ENCODE results near the gene BANF1. TPM values are rescaled to one million over a fixed set of nuclear protein-coding genes. Genes with fewer than 3 reads are reported as not detected.

Gene BANF1
- total and polyA plus RNA-seq, 2 of the 13 experiments (the other 11 are each of a cell fraction or from before 2014, with no cell fraction given), result 40.5 to 86.5 TPM

DNA sequence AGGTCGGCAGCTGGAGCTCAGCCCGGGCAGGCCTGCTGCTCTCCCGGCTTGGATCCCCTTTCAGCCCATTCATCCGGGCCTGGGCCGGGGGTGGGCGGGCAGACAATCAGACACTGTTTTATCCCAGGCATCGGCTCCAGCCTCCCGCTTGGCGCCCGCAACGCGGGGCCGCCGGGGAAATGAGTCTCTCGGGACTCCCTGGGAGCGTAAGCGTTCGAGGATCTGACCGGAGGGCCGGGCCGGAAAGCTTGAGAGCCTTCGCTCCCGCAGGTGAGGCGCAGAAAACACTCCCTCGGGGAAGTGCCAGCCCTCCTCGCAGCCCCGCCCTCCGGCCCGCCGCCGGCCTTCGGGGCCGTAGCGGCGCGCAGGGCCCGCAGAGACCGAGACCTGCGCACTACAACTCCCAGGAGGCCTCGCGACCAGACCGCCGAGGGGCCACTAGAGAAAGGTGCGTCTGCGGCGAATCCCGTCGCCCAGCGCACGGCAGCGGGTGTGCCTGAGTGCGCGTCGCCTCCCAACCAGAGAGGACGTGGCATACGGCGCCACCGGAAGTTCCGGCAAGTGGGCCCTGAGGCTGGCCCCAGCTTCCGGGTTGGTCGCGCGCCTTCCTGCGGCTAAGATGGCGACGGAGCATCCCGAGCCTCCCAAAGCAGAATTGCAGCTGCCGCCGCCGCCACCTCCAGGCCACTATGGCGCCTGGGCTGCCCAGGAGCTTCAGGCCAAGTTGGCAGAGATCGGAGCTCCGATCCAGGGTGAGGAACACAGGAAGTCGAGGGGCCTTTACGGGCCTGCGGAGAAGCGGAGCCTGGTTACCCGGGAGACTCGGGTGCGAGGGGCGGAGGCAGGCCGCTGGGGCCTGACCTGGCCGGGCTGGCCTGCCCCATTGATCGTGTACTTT, 49.7 kb downstream of the BANF1 start, which contains the start of gene SF3B2 (continued):
- TF ChIP-seq, protein P1, sequence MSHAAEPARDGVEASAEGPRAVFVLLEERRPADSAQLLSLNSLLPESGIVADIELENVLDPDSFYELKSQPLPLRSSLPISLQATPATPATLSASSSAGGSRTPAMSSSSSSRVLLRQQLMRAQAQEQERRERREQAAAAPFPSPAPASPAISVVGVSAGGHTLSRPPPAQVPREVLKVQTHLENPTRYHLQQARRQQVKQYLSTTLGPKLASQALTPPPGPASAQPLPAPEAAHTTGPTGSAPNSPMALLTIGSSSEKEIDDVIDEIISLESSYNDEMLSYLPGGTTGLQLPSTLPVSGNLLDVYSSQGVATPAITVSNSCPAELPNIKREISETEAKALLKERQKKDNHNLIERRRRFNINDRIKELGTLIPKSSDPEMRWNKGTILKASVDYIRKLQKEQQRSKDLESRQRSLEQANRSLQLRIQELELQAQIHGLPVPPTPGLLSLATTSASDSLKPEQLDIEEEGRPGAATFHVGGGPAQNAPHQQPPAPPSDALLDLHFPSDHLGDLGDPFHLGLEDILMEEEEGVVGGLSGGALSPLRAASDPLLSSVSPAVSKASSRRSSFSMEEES (CRISPR knock-in tag; IDR thresholded peaks at IDR 0.05), result 0 out of 2 replicates have a peak, but pooled peaks have one; percentile 33
- no peak for TF ChIP-seq ZNF800 (CRISPR knock-in tag; IDR thresholded peaks at IDR 0.05)
- TF ChIP-seq GFI1 (CRISPR knock-in tag; IDR thresholded peaks at IDR 0.05; ENCODE audit: borderline replicate concordance), result peak; percentile 78
- TF ChIP-seq, protein P2, sequence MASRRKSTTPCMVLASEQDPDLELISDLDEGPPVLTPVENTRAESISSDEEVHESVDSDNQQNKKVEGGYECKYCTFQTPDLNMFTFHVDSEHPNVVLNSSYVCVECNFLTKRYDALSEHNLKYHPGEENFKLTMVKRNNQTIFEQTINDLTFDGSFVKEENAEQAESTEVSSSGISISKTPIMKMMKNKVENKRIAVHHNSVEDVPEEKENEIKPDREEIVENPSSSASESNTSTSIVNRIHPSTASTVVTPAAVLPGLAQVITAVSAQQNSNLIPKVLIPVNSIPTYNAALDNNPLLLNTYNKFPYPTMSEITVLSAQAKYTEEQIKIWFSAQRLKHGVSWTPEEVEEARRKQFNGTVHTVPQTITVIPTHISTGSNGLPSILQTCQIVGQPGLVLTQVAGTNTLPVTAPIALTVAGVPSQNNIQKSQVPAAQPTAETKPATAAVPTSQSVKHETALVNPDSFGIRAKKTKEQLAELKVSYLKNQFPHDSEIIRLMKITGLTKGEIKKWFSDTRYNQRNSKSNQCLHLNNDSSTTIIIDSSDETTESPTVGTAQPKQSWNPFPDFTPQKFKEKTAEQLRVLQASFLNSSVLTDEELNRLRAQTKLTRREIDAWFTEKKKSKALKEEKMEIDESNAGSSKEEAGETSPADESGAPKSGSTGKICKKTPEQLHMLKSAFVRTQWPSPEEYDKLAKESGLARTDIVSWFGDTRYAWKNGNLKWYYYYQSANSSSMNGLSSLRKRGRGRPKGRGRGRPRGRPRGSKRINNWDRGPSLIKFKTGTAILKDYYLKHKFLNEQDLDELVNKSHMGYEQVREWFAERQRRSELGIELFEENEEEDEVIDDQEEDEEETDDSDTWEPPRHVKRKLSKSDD (CRISPR knock-in tag; IDR thresholded peaks at IDR 0.05; ENCODE audit: low read depth), result 0 out of 2 replicates have a peak, but pooled peaks have one; percentile 17
- TF ChIP-seq, protein P3, sequence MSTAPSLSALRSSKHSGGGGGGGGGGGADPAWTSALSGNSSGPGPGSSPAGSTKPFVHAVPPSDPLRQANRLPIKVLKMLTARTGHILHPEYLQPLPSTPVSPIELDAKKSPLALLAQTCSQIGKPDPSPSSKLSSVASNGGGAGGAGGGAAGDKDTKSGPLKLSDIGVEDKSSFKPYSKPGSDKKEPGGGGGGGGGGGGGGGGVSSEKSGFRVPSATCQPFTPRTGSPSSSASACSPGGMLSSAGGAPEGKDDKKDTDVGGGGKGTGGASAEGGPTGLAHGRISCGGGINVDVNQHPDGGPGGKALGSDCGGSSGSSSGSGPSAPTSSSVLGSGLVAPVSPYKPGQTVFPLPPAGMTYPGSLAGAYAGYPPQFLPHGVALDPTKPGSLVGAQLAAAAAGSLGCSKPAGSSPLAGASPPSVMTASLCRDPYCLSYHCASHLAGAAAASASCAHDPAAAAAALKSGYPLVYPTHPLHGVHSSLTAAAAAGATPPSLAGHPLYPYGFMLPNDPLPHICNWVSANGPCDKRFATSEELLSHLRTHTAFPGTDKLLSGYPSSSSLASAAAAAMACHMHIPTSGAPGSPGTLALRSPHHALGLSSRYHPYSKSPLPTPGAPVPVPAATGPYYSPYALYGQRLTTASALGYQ (CRISPR knock-in tag; IDR thresholded peaks at IDR 0.05), result peak; percentile 38; the same call in 1 of the 2 replicates
- TF ChIP-seq ZNF12 (CRISPR knock-in tag; IDR thresholded peaks at IDR 0.05), result no peak
- TF ChIP-seq, protein P4, sequence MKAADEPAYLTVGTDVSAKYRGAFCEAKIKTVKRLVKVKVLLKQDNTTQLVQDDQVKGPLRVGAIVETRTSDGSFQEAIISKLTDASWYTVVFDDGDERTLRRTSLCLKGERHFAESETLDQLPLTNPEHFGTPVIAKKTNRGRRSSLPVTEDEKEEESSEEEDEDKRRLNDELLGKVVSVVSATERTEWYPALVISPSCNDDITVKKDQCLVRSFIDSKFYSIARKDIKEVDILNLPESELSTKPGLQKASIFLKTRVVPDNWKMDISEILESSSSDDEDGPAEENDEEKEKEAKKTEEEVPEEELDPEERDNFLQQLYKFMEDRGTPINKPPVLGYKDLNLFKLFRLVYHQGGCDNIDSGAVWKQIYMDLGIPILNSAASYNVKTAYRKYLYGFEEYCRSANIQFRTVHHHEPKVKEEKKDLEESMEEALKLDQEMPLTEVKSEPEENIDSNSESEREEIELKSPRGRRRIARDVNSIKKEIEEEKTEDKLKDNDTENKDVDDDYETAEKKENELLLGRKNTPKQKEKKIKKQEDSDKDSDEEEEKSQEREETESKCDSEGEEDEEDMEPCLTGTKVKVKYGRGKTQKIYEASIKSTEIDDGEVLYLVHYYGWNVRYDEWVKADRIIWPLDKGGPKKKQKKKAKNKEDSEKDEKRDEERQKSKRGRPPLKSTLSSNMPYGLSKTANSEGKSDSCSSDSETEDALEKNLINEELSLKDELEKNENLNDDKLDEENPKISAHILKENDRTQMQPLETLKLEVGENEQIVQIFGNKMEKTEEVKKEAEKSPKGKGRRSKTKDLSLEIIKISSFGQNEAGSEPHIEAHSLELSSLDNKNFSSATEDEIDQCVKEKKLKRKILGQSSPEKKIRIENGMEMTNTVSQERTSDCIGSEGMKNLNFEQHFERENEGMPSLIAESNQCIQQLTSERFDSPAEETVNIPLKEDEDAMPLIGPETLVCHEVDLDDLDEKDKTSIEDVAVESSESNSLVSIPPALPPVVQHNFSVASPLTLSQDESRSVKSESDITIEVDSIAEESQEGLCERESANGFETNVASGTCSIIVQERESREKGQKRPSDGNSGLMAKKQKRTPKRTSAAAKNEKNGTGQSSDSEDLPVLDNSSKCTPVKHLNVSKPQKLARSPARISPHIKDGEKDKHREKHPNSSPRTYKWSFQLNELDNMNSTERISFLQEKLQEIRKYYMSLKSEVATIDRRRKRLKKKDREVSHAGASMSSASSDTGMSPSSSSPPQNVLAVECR (CRISPR knock-in tag; IDR thresholded peaks at IDR 0.05; ENCODE audit: borderline replicate concordance), result peak; percentile 96
- TF ChIP-seq, protein P5, sequence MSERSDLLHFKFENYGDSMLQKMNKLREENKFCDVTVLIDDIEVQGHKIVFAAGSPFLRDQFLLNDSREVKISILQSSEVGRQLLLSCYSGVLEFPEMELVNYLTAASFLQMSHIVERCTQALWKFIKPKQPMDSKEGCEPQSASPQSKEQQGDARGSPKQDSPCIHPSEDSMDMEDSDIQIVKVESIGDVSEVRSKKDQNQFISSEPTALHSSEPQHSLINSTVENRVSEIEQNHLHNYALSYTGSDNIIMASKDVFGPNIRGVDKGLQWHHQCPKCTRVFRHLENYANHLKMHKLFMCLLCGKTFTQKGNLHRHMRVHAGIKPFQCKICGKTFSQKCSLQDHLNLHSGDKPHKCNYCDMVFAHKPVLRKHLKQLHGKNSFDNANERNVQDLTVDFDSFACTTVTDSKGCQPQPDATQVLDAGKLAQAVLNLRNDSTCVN (CRISPR knock-in tag; IDR thresholded peaks at IDR 0.05; ENCODE audit: borderline replicate concordance), result no peak
- peak; percentile 86; the same call in 1 of the 2 replicates for TF ChIP-seq SAFB2 (CRISPR knock-in tag; IDR thresholded peaks at IDR 0.05; ENCODE audit: borderline replicate concordance, low read depth)
- peak; percentile 48; the same call in 1 of the 2 replicates for TF ChIP-seq HMG20B (CRISPR knock-in tag; conservative IDR thresholded peaks at IDR 0.05)
- TF ChIP-seq KDM2A (CRISPR knock-in tag; IDR thresholded peaks at IDR 0.05; ENCODE audit: borderline replicate concordance, low read depth), result peak; percentile 80
- peak; percentile 86 for TF ChIP-seq ASH2L (IDR thresholded peaks at IDR 0.05; ENCODE audit: insufficient read length, low read depth, low read length)

Data from HepG2 (cell line).